ENCODE data around the gene NINL.

GRCh38 chr20:25496968-25497401 is 88.3 kb downstream of the NINL start:
- TF ChIP-seq POLR2AphosphoS5 (IDR thresholded peaks at IDR 0.05; ENCODE audit: low read depth) (no peak), CTCF (IDR thresholded peaks at IDR 0.05; ENCODE audit: insufficient read depth, low read length) (no peak), GABPA (IDR thresholded peaks at IDR 0.05; ENCODE audit: low read depth) (no peak), SPI1 (IDR thresholded peaks at IDR 0.05; ENCODE audit: borderline replicate concordance, low read depth) (no peak), REST (IDR thresholded peaks at IDR 0.05; ENCODE audit: insufficient replicate concordance, low read depth) (no peak)

Measured in HL-60 (cell line).